GM21786 (cell line): ENCODE measurements around the gene KIRREL3.

Experiments used
- ATAC-seq: cut with Tn5 transposase; IDR thresholded peaks from one replicate; pipeline ENCODE4 v1.9.1; 2021; ENCODE audit not compliant: unreplicated experiment

Gene KIRREL3

GRCh38 chr11:126588630-126589491 lies 411.7 kb downstream of the KIRREL3 start:
- ATAC-seq: no peak

DNA sequence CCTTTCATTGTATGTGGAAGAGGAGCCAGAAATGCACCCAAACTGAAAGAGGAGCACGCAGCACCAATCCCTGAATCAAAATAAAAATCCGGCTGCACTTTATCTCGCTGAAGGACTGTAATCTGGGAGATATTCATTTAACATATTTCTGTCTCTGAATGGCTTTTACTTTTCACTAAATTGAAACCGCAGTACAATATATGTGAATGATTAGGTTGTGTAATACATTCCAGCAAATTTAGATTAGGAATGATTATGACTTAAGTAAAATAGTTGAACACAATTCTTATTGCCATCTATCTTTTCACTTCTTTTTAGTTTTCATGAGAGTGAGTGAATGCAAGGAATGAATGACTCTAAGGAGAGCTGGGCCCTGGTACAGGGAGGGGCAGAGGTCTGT lies 413.0 kb downstream of the KIRREL3 start:
- no peak for ATAC-seq

DNA sequence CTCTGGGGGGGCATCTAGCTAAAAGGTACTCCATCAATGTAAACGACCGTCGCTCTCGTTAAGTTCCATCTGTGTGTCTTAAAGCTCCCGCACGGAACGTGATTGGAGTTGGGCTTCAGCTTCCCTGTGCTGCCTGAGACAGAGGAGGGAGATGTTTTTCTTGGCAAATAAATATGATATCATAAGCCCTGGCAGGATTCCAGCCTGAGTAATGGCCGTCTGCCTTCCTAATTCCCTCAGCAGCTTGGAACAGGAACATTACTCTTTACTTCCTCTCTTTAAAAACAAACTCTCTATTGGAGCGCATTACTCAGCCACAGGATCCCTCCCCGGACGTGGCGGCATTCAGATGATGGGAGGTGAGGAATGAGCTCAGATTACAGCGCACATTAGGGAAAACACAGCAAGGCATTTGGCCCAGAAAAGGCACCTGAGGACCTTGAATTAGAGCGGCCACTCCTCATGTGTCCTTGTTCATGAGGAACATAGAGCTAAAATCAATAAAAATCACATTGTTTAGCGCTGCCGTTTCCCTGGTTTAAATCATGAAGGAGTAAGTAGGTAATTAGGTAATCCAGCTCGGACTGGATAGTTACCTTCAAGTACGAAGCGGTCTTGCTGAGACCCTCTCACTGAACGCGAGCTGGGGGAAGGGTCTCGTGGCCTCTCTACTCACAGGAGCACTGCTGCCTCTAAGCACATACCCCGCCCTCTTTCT lies 414.6 kb downstream of the KIRREL3 start:
- ATAC-seq: no peak

- no peak for ATAC-seq
Observed at GRCh38 chr11:126585388-126585773, 415.2 kb downstream of the KIRREL3 start.

DNA sequence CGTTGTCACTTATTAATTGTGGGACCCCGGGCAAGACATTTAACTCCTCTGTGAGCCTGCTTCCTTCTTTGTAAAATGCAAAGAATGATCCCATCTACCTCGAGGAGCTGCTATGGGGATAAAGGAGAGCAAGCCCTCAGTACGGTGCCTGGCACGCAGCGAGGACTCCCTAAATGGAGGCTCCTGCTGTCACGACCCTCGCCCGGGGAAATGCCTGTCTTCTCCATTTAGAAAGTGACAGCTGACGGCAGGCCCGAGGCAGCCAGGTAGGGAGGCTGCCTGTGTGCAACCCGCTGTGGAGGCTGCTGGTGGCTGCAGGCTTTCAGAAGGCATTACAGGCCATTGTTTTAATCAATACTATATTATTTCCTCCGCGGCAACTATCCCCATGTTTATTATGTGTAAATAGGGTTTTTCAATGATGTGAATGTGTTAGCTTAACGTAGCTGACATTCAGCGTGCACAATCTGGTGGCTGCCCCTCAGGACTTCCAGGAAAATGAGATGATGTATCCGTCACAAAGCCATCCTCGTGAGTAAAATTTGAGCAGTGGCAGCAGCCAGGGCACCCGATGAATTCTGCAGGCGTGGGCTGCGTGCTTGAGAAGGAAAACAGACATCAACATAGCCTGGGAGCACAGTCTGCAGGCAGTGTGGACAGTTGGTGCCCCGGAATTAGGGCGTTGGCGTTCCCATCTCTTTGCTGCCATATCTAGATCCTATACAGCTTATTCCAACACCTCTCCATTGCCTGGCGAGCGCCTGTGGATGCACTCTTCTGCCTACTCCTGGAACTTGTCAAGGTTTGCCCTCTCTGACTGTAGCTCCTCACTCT lies 416.8 kb downstream of the KIRREL3 start:
- no peak for ATAC-seq

GRCh38 chr11:126583101-126583500 lies 417.5 kb downstream of the KIRREL3 start:
- ATAC-seq: no peak

DNA sequence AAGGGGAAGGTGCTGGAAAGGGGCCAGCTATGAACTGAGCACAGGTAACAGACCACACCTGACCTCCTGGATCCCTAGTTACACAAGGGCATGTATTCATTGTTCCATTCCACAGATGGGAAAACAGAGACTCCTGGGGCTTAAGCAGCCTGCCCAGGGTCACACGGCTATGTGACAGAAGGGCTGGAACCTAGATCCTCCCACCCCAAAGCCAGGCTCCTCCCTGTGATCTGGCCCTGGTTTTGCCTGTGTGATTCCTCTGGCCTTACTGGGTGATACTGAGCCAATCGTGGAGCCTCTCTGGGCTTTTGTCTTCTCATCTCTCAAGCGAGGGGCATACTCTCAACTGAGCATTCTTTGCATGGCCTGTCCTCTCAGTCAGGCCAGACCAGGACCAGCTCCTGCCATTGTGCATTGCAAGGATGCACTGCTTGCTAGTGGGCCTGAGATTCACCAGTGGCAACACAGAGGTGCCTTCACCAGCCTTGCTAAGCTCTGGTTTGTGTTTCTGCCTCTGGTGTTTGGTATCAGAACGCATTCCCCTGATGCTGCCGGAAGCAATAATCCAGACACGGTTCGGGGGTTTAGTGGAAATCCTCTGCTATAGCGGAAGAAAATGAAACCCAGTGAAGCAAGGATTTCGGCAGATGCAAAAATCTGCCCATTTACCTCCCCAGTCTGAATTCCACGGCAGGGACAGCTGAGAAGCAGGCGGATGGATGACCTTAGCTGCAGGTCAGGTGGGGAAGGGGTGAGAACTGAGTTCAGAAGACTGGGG lies 418.5 kb downstream of the KIRREL3 start:
- no peak for ATAC-seq

DNA sequence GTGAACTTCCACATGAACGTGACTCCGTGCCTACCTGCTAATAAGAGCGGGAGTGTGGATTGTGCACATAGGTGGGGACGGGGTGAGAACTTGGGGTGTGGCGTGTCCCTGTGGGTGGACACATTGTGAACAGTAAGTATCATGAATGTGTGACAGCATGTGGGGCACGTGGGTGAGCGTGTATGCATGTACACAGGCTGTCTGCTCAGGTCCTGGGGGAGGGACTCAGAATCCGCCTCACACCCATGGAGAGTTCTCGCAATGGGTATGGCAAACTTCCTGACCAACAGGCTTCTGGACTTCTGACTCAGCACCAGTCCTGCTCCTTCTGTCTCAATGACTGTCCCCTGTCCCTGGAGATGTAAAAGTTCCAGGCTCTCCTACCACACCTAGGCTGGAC lies 422.1 kb downstream of the KIRREL3 start:
- no peak for ATAC-seq

GRCh38 chr11:126578021-126578420 lies 422.5 kb downstream of the KIRREL3 start:
- ATAC-seq: no peak

- no peak for ATAC-seq
Observed at GRCh38 chr11:126575849-126576248, 424.7 kb downstream of the KIRREL3 start.

- ATAC-seq: no peak
Observed at GRCh38 chr11:126573325-126573978, 427.1 kb downstream of the KIRREL3 start.

DNA sequence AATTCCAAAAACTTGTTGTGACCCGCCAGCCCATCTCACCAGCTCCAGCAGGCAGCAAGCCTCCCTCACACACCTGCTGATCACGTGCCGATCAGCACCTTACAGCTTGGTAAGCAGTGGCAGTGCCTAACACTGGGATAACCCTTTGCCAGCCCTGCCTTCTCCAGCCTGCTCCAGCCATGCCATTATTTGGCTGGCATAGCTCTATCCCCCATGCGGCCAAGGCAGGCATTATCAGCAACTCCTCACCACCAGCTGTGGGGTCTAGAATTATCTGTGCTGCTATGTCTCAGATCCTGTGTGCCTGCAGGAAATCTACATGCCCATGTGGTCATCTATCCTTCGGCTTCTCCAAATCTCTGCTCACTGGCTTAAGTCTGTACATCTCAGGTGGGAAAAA lies 430.1 kb downstream of the KIRREL3 start:
- ATAC-seq: no peak

DNA sequence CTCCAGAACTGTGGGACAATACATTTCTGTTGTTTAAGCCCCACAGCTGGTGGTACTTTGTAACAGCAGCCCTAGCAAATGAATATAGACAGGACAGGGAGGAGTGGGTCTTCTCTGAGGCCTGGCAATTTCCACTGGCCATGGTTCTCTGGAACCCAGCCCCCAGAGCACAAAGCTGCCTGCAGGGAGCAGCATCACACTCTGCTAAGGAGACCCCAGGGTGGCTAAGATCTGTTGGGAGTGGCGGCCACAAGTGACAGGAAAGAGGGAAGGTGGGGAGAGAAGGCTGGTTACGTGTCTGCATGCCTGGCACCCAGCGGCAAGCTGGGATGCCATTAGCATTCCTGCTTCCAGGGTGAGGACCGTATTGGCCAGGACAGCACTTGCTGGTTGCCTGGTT lies 433.2 kb downstream of the KIRREL3 start:
- no peak for ATAC-seq

GRCh38 chr11:126564566-126564965 lies 436.0 kb downstream of the KIRREL3 start:
- no peak for ATAC-seq

GRCh38 chr11:126561327-126561893 lies 439.2 kb downstream of the KIRREL3 start:
- ATAC-seq: no peak

DNA sequence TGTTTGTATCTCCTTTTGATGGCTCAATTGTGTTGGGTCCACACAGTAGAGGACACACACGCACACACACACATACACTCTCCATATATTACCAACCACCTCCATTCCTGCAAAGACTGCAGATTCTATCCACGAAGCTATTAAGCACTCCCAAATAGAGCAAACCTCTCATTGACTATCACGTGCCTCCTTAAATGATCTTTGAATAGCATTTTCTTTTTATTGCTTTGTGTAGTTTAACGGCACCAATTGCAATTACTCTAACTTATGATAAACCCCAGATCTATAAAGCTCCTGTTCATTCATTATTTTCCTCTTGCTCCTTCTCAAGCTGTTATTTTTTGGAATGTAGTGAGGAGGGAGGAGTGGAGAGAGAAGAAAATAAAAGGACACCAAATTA lies 440.3 kb downstream of the KIRREL3 start:
- ATAC-seq: no peak

- ATAC-seq: no peak
Observed at GRCh38 chr11:126548581-126549550, 451.7 kb downstream of the KIRREL3 start.

- no peak for ATAC-seq
Observed at GRCh38 chr11:126547691-126548090, 452.9 kb downstream of the KIRREL3 start.

DNA sequence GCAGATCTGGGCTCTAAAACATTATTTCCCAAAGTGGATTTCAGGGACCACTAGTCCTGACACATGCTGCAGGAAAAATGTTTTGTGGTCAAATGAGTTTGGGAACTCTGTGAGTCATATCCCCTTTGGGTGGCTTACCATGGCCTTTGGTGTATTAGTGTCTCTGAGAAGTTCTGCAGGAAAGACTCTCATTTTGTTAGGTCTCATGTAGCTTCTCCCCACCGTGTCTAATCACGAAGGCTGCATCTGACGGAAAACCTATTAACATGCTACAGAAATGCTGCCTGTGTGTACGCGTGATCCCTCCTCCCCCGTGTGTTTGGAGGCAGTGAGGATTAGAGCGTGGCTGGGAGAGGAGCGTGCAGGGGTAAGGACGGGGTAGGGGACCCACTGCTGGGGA lies 453.4 kb downstream of the KIRREL3 start:
- no peak for ATAC-seq
